Activated B cell treated with CpG ODN at 0.5 μM for 24 hours (primary cell): ENCODE results near the gene ZPBP2. TPM values are rescaled to one million over a fixed set of nuclear protein-coding genes. Genes with fewer than 3 reads are reported as not detected.

ENCODE experiments used
- ATAC-seq: fragments of 200-7000 bp; cut with Tn5 transposase; one replicate; pipeline ENCODE4 v1.10.0; 2021; ENCODE audit warnings: low read depth, mild to moderate bottlenecking, moderate library complexity
- CTCF ChIA-PET: fragments of 350-600 bp; sonication (Branson Sonifier 250); formaldehyde crosslinking; loops from one replicate; lab custom pipeline; 2021; ENCODE audit warnings: antibody characterized with exemption; lab: Charles Lee
- POLR2A ChIA-PET: fragments of 350-600 bp; sonication (Branson Sonifier 250); formaldehyde crosslinking; loops from one replicate; lab custom pipeline; 2021; ENCODE audit warnings: antibody characterized with exemption; lab: Charles Lee
- DNase-seq: peaks from one replicate; pipeline ENCODE4 v3.0.0; 2022
- H3K27ac Mint-ChIP-seq: one replicate; pipeline ENCODE4 v1.8.0; 2020; ENCODE audit warnings: mixed read lengths
- H3K27me3 Mint-ChIP-seq: one replicate; pipeline ENCODE4 v1.8.0; 2021; ENCODE audit warnings: mixed read lengths
- H3K36me3 Mint-ChIP-seq: one replicate; pipeline ENCODE4 v1.8.0; 2021; ENCODE audit warnings: low read depth, mixed read lengths
- H3K4me1 Mint-ChIP-seq: one replicate; pipeline ENCODE4 v1.8.0; 2021; ENCODE audit warnings: mixed read lengths
- H3K4me3 Mint-ChIP-seq: one replicate; pipeline ENCODE4 v1.8.0; 2020; ENCODE audit warnings: mild to moderate bottlenecking, mixed read lengths
- H3K9me3 Mint-ChIP-seq: one replicate; pipeline ENCODE4 v1.8.0; 2020; ENCODE audit warnings: mixed read lengths
- intact Hi-C: fragments of 100-400 bp; cut with micrococcal nuclease; formaldehyde crosslinking; loops from one replicate; pipeline ENCODE4 v1.15.1; 2024
- total RNA-seq: library from RNA; stranded (reverse); gene quantifications from 2 replicates; pipeline ENCODE4 v1.2.3, GENCODE V29; 2022
- TF ChIP-seq, protein P1 (sequence below): fragments of 200-600 bp; IDR thresholded peaks from one replicate; pipeline ENCODE4 v1.8.0; 2022; ENCODE audit warnings: antibody characterized with exemption, mild to moderate bottlenecking

The ZPBP2 gene
- total RNA-seq, 1 donor from 2014 or later: 1.2 TPM

- DNase-seq (no peak), ATAC-seq (no peak)
- intact Hi-C loops: no loop called here
- H3K4me1 Mint-ChIP-seq: peaks cover 30% of the 10 kb centered on the region
- peaks cover 30% of the 10 kb centered on the region for H3K36me3 Mint-ChIP-seq
- no peaks in the 10 kb centered on the region for H3K27me3 Mint-ChIP-seq
- TF ChIP-seq, protein P1, sequence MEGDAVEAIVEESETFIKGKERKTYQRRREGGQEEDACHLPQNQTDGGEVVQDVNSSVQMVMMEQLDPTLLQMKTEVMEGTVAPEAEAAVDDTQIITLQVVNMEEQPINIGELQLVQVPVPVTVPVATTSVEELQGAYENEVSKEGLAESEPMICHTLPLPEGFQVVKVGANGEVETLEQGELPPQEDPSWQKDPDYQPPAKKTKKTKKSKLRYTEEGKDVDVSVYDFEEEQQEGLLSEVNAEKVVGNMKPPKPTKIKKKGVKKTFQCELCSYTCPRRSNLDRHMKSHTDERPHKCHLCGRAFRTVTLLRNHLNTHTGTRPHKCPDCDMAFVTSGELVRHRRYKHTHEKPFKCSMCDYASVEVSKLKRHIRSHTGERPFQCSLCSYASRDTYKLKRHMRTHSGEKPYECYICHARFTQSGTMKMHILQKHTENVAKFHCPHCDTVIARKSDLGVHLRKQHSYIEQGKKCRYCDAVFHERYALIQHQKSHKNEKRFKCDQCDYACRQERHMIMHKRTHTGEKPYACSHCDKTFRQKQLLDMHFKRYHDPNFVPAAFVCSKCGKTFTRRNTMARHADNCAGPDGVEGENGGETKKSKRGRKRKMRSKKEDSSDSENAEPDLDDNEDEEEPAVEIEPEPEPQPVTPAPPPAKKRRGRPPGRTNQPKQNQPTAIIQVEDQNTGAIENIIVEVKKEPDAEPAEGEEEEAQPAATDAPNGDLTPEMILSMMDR: no peak
- H3K4me3 Mint-ChIP-seq: no peak overlapping the region
- CTCF ChIA-PET: interaction anchor here (1.0 kb wide), 1 partner anchor 295 kb away, joined by 3 read pairs; no protein-coding TSS in a partner anchor
- no peaks in the 10 kb centered on the region for H3K9me3 Mint-ChIP-seq
- POLR2A ChIA-PET: no interaction called here
- no peak overlapping the region for H3K27ac Mint-ChIP-seq
These were observed 48.9 kb downstream of the ZPBP2 start for GRCh38 chr17:39916918-39917317.

GRCh38 chr17:39919087-39919683, 51.2 kb downstream of the ZPBP2 start:
- POLR2A ChIA-PET: no interaction called here

GRCh38 chr17:39920218-39921210, 52.5 kb downstream of the ZPBP2 start:
- no peaks in the 10 kb centered on the region for H3K9me3 Mint-ChIP-seq
- H3K36me3 Mint-ChIP-seq: peaks cover 43% of the 10 kb centered on the region
- TF ChIP-seq, protein P1: no peak
- intact Hi-C loops: loop anchor here (10.0 kb wide), 1 partner anchor 364 kb away; the partner anchor contains the start of gene CDC6
- H3K27ac Mint-ChIP-seq: peak overlapping the region; percentile 76
- H3K4me3 Mint-ChIP-seq: peak overlapping the region; percentile 19
- peaks cover 43% of the 10 kb centered on the region for H3K4me1 Mint-ChIP-seq
- ChIA-PET POLR2A (no interaction called here), CTCF (no interaction called here)
- DNase-seq (no peak), ATAC-seq (peak; percentile 74)
- H3K27me3 Mint-ChIP-seq: no peaks in the 10 kb centered on the region

More at GRCh38 chr17:39919087-39919683, 51.2 kb downstream of the ZPBP2 start:
- H3K9me3 Mint-ChIP-seq: no peaks in the 10 kb centered on the region
- ATAC-seq (no peak), DNase-seq (no peak)
- TF ChIP-seq, protein P1: no peak
- peaks cover 39% of the 10 kb centered on the region for H3K36me3 Mint-ChIP-seq
- no peak overlapping the region for H3K27ac Mint-ChIP-seq
- H3K4me1 Mint-ChIP-seq: peaks cover 32% of the 10 kb centered on the region
- H3K27me3 Mint-ChIP-seq: no peaks in the 10 kb centered on the region
- H3K4me3 Mint-ChIP-seq: no peak overlapping the region
- CTCF ChIA-PET: no interaction called here
- intact Hi-C loops: no loop called here

DNA sequence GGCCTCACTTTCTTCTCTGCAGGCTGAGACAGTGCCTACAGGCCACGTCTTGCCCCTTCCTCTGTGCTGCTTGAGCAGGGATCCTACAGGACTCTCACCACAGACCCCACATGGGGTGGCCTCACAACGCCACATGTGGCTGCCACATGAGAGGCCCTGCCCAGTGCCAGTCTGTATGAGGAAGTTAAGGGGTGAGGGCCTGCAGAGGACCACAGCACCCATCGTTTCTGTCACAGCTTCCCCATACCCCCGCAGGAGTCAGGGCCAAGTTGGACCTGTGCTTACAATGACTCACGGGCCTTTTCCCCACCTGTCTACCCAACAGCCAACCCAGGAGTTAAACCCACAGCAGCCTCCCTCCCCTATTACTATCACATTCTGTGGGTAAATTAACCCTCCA, 53.3 kb downstream of the ZPBP2 start:
- Mint-ChIP-seq H3K4me1 (peaks cover 49% of the 10 kb centered on the region), H3K4me3 (no peak overlapping the region), H3K27me3 (no peaks in the 10 kb centered on the region), H3K36me3 (peaks cover 43% of the 10 kb centered on the region), H3K27ac (peak overlapping the region; percentile 76), H3K9me3 (no peaks in the 10 kb centered on the region)
- intact Hi-C loops: loop anchor here (10.0 kb wide), 1 partner anchor 363 kb away; the partner anchor contains the start of gene CDC6
- ChIA-PET CTCF (no interaction called here), POLR2A (no interaction called here)
- DNase-seq: no peak
- peak; percentile 53 for ATAC-seq
- TF ChIP-seq, protein P1: no peak

DNA sequence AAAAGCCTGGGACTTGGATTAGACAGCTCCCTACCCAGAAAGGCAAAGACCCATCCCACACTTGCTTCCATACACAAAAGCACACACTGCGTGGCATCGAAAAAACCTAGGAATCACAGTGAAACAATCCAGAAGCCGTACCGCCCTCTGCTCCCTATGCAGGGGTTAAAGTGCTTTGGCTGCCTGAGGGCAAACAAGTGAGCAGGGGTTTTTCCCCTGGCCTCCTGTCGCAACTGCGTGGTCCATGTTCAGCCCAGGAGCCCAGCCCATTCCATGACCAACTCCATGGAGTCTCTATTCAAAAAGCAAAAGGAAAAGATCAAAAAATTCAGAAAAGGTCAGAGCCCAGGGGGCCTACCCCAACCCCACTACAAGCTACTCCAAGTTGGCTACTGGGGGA, 54.0 kb downstream of the ZPBP2 start:
- POLR2A ChIA-PET: no interaction called here
- peak overlapping the region; percentile 76 for H3K27ac Mint-ChIP-seq
- ATAC-seq (no peak), DNase-seq (no peak)
- intact Hi-C loops: loop anchor here (10.0 kb wide), 1 partner anchor 363 kb away; the partner anchor contains the start of gene CDC6
- TF ChIP-seq, protein P1: no peak
- no peaks in the 10 kb centered on the region for H3K27me3 Mint-ChIP-seq
- H3K9me3 Mint-ChIP-seq: no peaks in the 10 kb centered on the region
- H3K4me1 Mint-ChIP-seq: peaks cover 51% of the 10 kb centered on the region
- no peak overlapping the region for H3K4me3 Mint-ChIP-seq
- CTCF ChIA-PET: no interaction called here
- peaks cover 40% of the 10 kb centered on the region for H3K36me3 Mint-ChIP-seq
